HG02763 (cell line): ENCODE data around the gene MTMR3.
"Not testable (repeated sequence)": the region's sequence is repeated elsewhere in the genome, so short reads cannot be mapped to it uniquely, and the experiment has no call there.

Source experiments
- ATAC-seq: cut with Tn5 transposase; IDR thresholded peaks from one replicate; pipeline ENCODE4 v1.9.1; 2021; ENCODE audit warnings: mild to moderate bottlenecking, moderate library complexity; ENCODE audit not compliant: unreplicated experiment

Gene MTMR3

DNA sequence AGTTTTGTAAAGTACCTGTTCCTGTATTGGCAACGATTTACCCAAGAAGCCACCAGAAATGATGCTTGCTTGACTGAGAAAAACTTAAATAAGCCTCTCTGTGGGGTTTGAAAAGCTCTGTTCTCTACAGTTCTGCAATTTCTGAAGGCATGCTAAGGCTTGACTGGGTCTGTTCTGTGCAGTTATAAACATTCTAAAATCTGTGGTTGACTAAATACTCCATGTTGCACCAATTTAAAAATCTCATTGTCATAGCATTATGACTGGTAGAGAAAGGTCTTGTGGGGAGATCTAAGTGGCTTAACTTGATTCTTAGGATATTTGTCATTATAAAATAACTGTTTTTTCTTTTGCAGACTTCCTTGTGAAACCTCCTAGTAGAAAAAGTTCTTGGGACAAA is 73.7 kb downstream of the MTMR3 start:
- ATAC-seq, result no peak

DNA sequence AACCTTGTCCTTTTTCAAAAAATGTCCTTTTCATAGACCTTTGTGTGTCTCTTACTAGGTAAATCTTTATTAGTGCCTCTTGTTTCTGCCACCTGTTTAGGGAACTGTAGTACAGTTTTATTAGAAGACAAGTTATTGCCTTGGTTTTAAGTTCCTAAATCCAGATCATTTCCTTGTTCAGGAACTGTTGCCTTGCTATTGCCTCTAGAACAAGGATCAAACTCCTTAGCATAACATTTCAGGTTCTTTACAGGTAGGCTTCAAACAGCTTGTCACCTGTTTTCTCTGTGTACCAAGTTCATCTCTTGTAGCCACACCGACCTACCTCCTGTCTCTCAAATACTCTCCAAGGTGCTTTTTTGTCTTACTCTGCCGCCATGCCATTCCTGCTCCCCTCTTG is 75.2 kb downstream of the MTMR3 start:
- ATAC-seq, result no peak

- no peak for ATAC-seq
These were observed 81.8 kb downstream of the MTMR3 start for GRCh38 chr22:29964776-29965175.

GRCh38 chr22:29967461-29967860 is 84.5 kb downstream of the MTMR3 start:
- ATAC-seq, result no peak

GRCh38 chr22:29971607-29972006 is 88.6 kb downstream of the MTMR3 start:
- no peak for ATAC-seq

DNA sequence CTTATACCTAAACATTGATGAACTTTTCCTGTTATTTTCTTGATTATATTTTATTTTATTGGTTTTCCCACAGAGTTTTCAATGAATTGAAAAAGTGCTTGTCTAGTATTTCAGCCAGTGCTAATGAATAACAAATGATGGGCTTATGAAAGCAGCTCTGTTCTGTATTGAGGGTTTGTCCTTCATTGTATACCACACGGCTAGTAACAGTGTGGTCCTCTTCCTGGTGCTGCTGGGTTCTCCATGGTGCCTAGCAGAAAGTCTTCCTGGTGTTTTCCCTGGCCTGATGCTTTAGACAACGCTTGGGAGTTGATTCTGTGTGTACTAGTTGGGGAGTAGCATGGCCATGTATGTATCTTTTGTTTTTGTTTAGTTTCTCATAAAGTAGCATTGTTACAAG is 89.1 kb downstream of the MTMR3 start:
- ATAC-seq, result no peak

GRCh38 chr22:29973269-29973668 is 90.3 kb downstream of the MTMR3 start:
- ATAC-seq, result no peak

- not testable (repeated sequence) for ATAC-seq
These were observed 90.7 kb downstream of the MTMR3 start for GRCh38 chr22:29973680-29974079.

DNA sequence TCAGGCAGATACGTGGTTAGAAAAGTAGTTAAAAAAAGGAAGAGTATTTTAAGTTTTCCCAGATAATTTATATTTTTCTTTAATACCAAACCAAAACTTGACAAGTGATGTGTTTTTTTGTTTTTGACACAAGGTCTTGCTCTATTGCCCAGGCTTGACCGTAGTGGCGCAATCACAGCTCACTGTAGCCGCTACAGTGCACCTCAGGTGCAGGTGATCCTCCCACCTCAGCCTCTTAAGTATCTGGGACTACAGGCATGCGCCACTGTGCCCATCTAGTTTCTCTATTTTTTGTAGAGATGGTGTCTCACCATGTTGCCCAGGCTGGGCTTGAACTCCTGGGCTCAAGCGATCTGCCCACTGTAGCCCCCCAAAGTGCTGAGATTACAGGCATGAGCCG is 92.5 kb downstream of the MTMR3 start:
- no peak for ATAC-seq

DNA sequence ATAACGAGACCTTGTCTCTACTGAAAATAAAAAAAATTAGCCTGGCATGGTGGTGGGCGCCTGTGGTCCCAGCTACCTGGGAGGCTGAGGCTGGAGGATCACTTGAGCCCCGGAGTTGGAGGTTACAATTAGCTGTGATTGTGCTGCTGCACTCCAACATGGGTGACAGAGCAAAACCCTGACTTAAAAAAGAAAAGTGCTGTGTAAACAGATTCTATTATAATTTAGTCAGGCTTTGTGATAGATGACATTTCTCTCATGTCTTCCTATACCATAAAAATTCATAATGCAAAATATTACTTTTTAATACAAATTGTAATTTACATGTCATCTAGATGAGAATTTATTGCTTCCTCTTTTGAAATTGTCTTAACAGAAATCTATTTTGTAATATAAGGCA is 94.1 kb downstream of the MTMR3 start:
- ATAC-seq, result no peak

DNA sequence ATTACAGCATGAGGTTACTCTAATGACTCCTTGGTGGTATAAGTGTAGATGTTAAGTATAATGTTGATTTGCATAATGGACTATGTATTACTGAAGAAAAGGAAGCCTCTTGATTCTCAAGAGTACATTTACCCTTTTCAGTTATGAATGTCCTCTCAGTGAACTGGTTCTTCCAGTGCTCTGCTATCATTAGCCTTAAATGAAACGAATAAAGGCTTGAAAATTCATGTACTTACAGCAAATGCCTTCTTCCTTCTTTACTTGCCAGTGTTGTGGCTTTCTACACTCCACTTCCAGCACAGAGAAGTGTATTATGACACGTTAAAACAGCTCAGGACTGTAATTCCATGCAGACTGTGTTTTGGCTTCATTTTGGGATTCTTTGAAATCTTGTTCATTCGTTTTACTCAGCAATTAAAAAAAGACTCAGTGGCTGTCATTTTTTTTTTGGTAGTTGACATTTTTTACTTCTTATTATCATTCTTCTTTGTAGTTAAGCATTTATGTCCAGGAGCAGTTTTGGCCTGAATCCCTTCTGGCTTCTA is 96.9 kb downstream of the MTMR3 start:
- peak; percentile 64 for ATAC-seq

DNA sequence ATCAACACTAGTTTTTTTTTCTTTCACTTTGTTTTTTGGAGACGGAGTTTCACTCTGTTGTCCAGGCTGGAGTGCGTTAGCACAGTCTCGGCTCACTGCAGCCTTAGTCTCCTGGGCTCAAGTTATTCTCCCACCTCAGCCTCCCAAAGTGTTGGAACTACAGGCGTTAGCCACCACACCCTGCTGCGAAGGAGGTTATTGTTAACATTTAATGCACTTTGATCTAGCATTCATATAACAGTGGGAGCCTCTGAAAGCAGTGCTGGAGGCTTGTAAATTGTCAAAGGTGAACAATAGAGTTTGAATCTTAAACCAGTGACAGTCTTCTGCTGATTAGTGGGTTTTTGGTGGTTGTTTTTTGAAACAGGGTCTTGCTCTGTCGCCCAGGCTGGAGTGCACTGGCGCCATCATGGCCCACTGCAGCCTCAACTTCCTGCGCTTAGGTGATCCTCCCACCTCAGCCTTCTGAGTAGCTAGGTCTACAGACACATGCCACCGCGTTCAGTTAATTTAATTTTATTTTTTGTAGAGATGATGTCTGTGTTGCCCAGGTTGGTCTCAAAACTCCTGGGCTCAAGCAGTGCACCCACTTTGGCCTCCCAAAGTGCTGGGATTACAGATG is 100.4 kb downstream of the MTMR3 start:
- ATAC-seq, result no peak

DNA sequence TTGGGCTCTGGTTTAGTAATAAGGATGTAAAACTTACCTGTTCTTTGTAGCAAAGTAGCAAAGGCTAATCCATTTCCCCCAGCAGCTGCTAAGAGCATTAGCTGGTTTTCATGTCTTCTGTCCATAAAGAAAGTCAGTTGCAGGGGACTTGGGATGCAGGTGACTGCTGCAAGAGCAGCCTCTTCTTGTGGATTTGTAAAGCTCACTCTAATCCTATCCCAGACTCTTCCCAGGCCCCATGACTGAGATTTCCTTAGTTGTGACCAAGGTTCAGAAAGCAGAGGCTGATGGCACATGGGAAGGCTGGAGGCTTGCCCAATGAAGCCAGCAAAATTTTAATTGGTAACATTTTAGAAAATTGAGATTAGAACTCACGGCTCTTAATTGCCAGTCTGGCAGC is 102.9 kb downstream of the MTMR3 start:
- no peak for ATAC-seq

GRCh38 chr22:29987137-29987536 is 104.2 kb downstream of the MTMR3 start:
- ATAC-seq, result no peak

DNA sequence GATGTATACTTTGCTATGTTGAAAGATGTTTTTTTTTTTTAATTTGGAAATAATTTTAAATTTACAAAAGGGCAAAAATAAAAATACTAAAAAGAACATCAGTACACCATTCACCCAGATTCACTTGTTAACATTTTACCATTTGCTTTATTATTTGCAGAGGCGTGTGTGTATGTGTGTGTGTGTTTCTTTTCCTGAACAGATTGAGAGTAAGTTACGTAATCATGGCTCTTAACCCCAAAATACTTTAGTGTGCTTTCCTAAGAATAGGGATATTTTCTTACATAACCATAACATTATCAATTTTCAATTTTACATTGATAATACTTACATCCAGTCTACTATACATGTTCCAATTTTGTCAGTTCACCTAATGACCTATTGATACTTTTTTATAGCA is 105.7 kb downstream of the MTMR3 start:
- no peak for ATAC-seq

DNA sequence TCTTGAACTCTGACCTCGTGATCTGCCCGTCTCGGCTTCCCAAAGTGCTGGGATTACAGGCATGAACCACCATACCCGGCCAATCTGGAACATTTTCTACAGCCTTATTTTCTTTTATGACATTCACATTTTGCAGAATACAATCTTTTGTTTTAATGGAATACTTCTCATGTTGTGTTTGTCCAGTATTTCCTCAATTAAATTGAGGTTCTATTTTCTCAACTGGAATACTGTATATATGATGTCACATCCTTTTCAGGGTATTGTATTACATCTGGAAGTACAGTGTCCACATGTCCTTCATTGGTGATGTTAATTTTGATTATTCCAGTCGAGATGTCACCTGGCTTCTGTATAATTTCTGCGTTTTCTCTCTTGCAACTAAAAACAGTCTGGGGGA is 106.5 kb downstream of the MTMR3 start:
- ATAC-seq, result no peak

DNA sequence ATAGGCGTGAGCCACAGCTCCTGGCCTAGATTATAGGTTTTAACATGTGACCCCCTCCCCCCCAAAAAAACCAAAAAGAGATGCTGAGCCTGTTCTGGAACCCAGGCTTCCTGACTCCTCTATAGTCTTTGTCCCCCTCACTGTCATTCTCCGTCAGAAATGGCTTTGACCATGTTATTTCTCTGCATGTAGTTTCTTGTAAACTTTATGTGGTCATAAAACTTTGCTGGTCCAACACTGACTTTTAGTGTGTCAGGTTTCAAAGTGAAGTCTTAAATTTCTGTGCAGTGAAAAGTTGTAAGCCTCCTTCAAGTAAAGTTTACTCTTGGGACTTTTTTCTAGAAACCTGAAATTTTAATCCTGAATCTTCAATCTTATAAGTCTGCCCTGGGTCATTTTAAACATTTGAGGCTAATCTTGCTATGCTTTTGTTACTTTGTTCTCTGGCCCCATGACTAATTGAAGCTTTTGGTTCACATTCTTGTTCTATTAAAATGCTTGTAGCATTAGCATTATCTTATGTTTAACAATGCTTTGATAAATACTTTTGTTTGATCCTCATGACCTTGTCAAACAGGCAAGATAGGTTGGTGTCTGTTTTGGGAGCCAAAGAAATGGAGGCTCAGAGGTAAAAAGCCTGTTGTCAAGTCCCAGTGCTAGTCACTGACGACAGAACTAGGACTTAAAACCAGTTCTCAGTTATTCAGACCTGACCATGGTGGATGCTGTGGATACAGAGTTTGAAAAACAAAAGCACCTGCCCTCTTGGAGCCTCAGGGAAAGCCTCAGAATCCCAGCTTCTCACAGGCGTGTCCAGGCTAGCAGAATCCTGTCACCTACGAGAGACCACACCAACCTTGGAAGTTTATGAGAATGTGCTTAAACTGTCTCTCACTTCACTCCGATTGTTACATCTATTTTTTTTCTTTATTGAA is 109.6 kb downstream of the MTMR3 start:
- no peak for ATAC-seq

DNA sequence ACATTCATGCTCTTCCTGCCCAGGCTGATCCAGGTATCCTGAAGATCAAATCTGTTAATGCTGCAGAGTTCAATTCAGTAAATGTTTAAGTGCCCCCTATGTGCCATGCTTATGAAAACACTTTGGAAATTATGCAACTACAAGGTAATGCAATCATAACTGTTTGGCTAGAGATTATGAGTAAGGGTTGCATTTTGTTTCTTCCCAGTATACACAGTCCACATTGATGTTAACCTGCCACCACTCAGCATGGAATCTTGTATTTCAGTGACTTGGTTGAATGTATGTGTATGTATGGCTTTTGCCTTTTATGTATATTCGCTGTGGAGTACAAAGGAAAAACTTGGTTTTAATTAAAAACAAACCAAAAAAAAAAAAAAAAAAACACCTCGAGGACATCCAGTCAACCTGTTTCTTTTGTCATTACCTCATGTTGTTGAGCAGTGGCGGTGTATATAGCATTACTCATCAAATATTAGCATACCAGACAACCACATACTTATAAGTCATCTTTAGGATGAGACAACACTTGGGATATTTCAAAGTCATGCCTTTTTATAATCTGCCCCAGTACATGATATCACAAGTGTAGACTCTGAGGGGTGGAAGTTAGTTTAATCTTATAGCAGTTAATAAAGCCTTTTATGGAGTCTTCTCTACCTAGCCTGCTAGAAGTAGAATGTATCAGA is 111.2 kb downstream of the MTMR3 start:
- no peak for ATAC-seq

- ATAC-seq, result no peak
These were observed 112.0 kb downstream of the MTMR3 start for GRCh38 chr22:29994943-29995342.

- no peak for ATAC-seq
These were observed 114.1 kb downstream of the MTMR3 start for GRCh38 chr22:29997107-29997506.

- no peak for ATAC-seq
These were observed 114.5 kb downstream of the MTMR3 start for GRCh38 chr22:29997516-29997915.
